Activated CD4-positive, alpha-beta T cell treated with anti-CD3 and anti-CD28 coated beads for 4 hours (primary cell): Measurements from ENCODE around the gene ENSA.
A peak's percentile ranks its signal among the peaks of the same experiment; 100 is the strongest.
"Not testable (repeated sequence)": the region's sequence is repeated elsewhere in the genome, so short reads cannot be mapped to it uniquely, and the experiment has no call there.

Experiments
- DNase-seq, 2 donors: peaks; one replicate each; pipeline ENCODE4 v3.0.0-alpha.2; 2020

The ENSA gene

DNA sequence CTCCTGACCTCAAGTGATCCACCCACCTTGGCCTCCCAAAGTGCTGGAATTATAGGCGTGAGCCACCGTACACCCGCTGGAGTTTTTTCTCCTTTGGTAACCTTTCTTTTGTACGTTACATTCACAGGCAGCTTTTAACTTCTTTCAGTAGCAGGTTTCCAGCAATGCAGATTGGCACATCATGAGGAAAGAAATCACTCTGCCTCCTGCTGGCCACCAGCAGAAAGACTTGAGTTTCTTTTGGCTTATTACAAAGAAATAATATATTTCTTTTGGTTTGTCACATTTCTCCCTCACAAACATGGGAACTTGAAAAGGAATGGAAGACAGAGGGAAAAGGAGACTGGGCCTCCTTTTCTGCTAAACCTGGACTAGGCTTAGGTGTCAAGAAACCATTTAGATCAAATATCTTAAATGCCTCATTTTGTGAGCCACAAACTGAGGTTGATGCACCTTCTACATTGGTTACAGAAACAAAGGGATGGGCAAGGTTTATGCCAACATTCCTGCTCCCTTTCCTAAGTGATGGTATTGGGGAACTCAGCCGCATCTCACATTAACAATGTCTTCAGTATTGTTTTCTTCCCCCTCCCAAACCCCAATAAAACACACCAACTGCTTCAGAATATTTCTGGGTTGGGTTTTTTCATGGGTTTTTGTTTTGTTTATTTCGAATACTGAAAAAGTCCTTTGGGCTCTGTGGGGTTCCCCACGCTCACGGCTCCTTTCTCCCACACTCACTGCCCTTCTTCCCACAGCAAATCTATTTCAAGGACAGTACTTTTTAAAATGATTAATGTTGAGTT, 7.7 kb downstream of the ENSA start:
- peak; percentile 50 to 70 for DNase-seq

DNA sequence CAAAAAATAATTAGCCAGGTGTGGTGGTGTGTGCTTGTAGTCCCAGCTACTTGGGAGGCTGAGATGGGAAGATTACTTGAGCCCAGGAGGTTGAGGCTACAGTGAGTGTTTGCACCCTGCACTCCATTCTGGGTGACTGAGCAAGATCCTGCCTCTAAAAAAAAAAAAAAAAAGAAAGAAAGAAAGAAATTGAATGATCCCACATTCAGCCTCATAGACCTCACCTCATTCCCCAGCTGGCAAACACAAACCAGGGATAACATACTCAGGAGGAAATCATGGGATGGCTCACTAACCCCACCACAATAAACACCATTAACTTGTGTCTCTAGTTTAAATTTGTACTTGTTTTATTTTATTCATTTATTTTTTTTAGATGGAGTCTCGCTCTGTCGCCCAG, 8.5 kb downstream of the ENSA start:
- DNase-seq = no peak

DNA sequence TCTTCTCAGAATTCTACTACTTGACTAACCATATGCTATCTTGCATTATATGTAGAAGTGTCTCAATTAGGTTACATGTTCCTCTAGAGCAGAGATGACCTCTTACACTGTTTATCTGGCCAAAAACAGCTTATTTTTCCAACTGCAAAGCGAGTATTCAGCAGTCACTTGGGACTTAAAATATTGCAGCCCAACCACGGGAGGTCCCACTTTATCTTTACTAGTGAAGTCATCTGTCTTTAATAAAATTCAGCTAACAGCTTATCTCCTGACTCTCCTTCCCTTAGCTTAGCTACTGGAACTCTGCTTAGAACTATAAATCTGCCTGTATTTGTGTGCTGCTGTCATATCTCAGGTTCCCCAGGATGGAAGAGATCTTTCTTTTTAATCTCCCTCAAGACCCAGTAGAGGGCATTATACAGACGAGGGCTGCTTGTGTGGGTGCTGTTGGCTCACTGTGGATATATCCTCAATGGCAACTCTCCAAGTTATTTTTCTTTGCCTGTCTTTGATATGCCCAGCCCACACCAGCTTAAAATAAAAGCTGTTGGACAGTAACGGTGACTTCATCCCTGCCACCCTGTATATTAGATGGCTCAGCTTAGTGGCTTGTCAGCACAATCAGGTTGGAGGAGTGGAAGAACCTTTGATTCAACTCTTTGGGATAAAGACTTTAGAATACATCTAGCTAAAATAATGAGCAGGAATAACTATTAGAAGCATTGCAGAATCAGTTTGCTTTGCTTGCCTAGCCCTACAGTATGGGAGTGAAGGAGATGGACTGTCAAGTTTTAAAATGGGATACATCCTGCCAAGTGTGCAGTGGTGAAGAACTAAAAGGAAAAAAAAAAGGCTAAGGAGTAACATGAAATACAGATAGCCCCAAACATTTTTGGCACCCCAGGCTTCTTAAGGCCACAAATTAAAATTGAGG, 9.6 kb downstream of the ENSA start:
- peak in 1 of 2 donors; percentile 20 for DNase-seq

DNA sequence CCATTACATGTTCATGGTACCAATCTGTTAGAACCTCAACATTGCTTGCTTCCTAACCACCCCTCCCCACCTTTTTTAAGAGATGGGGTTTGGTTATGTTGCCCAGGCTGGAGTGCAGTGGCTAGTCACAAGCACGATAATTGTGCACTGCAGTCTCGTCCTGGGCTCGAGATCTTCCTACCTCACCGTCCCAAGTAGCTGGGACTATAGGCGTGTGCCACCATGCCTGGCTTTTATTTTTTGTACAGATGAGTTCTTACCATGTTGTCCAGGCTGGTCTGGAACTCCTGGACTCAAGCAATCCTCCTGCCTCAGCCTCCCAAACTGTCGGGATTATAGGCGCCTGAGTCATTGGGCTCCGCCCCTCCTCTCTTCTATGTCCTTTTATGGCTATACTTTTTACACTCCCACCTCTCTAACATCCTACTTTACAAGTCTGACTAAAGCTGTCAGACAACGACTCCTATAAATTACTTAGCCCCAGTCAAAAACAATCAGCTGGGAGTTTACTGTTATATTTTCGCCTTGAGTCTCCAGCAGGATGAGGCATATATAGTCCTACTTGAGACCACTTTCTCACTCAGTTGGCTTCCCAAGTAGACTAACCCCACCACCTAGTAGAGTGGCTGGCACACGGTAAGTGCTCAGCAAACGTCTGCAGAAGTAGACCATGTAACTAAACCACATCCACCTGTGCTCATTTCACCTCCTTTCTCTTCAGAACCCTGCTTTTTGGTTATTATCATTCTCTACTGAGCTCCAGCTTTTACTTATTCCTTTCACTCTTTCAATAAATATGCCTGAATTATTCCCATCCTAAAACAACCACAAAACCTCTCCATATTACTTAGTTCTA, 13.8 kb downstream of the ENSA start:
- DNase-seq = no peak

DNA sequence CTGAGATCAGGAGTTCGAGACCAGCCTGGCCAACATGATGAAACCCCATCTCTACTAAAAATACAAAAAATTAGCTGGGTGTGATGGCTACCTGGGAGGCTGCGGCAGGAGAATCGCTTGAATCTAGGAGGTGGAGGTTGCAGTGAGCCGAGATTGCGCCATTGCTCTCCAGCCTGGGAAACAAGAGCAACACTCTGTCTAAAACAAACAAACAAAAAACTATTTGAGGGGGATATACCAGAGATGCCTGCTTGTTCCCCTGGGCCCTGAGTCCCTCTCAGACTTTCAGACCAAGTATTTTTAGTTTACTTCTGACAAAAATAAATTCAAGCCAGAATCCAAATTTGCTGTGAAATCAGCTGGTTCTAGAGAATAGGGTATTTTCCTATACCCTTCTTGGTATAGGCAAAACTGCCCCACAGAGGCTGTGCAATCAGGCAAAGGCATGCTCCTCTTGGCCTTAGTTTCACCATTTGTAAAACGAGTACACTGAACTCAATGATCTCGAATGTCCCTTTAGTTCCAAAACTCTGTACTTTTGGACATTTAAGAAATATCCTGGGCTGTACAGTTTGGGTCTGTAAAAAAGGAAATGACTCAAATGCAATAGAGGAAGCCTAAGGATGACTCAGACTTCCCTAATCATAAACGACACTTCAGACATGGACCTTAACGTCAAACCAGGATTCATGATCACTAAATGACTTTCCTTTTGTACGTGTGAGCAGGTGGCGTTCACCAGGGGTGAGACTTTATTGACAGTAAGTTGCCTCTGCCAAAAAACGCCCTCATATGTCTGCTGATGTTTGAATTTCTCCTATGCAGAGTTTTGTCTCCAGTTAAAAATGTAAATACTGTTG, 16.1 kb downstream of the ENSA start:
- peak; percentile 57 to 60 for DNase-seq

DNA sequence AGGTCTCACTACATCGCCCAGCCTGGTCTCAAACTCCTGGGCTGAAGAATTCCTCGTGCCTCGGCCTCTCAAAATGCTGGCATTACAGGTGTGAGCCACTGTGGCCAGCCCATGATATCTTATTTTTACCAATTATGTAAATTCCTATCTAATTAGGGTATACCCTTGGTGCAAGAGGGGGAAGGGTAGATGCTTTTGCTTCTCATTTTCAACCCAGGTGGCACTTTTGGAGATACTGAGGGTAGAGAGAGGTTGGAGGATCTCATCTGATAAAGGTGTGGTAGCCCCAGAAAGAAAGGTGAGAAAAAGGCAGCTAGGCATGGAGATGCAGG, 17.4 kb downstream of the ENSA start:
- DNase-seq = no peak

DNA sequence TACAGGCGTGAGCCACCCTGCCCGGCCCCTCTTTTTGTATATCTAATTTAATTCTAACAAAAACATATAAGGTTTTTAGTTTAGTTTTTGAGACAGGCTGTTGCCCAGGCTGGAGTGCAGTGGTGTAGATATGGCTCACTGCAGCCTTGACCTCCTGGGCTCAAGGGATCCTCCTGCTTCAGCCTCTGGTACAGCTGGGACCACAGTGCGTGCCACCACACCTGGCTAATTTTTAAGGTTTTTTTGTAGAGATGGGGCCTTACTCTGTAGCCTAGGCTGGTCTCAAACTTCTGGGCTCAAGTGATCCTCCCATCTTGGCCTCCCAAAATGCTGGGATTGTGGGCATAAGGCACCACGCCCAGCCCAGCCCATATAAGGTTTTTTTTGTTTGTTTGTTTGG, 18.8 kb downstream of the ENSA start:
- DNase-seq = no peak

DNA sequence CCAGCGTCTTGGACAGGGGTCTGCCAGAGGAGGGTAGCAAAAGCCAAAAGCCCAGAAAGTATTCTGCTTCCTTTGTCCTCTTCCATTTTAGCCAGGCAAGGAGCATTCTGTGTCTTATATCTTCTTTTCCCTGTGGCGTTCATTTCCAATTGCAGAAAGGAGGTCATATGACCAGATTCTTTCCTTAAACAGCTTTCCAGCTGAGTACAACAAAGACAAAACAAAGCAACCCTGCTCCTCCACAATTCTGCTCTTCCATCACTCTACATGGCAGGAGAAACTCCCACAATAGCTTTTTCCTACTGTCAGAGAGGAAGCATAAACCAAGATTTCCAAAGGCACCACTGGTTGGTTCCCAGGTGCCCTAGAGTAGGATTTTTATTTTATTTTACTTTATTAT, 19.7 kb downstream of the ENSA start:
- DNase-seq = no peak

DNA sequence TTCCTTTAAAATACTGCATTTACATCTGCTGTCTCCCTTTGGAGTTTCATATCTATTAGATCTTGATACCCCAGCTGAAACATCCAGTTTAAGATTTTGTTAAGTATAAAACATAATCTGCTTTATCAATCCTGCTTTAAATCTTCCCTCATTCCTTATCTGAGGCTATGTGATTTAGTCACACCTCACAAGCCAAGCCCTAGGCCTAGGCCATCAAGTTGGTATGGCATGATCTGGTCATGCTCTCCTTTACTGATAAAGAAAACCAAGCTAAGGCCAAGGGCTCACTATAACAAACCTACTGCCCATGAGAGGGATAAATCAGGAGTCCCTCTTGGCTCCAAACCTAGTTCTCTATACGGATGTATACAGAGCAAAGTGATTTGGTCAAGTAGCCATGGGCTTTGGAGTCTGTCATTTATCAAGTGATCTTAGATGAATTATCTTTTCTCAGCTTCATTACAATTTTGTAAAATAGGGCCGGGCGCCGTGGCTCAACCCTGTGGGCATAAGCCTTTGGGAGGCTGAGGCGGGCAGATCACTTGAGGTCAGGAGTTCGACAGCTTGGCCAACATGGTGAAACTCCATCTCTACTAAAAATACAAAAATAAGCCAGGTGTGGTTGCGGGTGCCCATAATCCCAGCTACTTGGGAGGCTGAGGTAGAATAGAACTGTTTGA, 22.8 kb downstream of the ENSA start:
- no peak for DNase-seq

DNA sequence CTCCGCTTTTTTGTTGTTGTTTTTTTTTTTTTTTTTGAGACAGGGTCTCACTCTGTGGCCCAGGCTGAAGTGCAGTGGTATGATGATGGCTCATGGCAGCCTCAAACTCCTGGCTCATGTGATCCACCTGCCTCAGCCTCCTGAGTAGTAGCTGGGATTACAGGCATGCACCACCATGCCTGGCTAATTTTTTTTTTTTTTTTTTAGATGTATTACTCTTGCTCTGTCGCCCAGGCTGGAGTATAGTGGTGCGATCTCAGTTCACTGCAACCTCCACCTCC, 24.0 kb downstream of the ENSA start:
- not testable (repeated sequence) for DNase-seq

DNA sequence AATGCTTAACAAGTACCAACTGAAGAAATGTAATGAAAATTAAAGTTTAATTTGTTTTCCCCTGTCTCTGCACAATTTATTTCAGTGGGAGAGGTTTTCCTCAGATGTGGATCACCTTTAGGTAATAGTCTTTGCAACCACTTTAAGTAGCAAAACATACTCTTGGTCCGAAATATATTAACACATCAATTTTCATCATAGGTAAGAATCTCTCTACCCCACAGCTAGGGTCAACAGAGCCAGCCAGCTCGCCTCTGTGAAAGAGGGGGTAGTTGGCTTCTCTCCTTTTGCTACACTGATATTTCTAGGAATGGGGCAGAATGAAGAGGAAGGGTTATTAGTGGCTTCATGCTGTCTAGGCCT, 25.2 kb downstream of the ENSA start:
- no peak for DNase-seq

DNA sequence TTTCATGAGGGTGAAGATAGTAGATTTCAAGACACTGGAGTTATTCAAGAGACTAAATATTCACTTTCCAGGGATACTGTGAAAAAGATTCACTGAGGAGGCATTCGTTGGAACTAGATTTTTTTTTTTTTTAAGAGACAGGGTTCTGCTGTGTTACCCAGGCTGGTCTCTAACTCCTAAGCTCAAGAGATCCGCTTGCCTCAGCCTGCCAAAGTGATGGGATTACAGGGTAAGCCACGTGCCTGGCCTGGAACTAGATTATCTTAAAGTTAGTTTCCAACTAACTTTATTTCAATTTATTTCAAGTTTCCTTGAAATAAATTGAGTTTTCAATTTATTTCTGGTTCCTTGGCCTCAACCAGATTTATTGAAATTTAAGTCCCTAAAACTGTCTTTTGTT, 25.7 kb downstream of the ENSA start:
- no peak for DNase-seq

DNA sequence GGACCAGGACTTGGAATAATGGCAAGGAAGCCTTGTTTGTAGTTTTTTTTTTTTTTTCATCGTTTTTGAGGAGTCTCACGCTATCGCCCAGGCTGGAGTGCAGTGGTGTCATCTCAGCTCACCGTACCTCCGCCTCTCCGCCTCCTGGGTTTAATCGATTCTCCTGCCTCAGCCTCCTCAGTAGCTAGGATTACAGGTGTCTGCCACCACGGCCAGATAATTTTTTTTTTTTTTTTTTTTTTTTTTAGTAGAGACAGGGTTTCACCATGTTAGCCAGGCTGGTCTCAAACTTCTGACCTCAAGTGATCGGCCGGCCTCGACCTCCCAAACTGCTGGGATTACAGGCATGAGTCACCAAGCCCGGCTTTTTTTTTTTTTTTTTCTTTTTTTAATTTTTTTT, 27.0 kb downstream of the ENSA start:
- not testable (repeated sequence) for DNase-seq

DNA sequence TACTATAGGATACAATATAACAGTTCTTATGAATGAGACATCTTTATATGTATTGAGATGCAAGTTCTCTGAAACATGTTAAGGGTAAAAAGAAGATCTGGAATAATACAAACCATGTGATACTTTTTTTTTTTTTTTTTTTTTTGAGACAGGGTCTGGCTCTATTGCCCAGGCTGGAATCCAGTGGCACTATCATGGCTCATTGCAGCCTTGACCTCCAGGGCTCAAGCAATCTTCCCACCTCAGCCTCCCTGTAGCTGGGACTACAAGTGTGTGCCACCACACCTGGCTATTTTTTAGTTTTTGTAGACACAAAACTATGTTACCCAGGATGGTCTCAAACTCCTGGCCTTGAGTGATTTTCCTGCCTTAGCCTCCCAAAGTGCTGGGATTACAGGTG, 27.9 kb downstream of the ENSA start:
- DNase-seq = no peak

DNA sequence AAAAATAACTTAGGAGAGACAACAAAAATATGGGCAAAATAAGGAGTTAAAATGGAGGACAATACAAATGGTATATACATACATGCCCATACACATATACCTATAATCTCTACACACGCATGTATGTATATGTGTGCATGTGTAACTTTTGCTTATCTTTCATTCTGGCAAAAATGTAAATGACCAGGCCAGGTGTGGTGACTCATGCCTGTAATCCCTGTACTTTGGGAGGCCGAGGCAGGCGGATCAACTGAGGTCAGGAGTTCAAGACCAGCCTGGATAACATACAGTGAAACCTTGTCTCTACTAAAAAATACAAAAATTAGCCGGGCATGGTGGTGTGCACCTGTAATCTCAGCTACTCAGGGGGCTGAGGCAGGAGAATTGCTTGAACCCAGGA, 31.1 kb downstream of the ENSA start:
- not testable (repeated sequence) for DNase-seq

DNA sequence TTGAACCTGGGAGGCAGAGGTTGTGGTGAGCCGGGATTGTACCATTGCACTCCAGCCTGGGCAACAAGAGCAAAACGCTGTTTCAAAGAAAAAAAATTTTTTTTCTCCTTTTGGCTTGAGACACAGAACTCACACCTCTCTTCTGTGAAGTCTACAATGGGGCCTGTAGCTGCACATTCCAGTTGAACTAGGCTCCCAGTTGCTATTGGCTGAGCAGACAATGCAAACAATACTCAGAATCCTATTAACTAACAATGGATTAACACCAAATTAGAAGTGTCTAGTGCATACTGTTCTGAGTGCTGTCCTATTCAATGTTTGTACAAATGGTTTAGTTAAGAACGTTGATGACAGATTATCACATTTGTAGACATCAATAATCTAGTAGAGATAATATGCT, 32.4 kb downstream of the ENSA start:
- DNase-seq = no peak

DNA sequence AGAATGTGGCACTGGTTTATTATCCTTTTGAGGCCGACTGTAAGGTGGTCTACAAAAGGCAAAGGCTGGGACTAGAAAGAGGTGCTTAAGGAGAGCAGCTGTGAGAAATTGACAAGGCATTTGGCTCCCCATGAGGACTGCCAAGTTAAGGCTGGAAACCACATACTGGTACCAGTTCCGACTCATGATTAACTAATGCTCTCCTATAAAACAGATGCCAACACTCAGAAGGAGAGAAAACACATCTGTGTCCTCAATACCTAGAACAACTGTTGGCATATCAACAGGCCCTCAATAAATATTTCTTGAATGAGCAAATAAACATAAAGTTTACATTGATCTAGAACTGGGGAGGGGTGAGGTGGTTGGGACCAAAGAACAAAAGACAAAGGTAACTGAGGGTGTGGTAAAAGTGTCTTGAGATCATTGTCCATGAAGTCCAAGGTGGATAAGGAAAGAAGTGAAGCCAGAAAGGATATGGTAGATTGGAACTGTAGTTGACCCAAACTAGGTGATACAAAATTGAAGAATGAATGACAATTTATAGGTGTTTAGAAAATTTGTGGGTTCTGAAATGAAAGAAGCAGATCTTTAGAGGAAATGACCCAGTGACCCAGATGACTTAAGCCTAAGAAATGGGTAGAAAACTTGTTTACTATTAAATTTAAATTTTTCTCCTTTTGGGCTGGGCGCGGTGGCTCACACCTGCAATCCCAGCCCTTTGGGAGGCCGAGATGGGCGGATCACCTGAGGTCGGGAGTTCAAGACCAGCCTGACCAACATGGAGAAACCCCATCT, 33.1 kb downstream of the ENSA start:
- DNase-seq = no peak

DNA sequence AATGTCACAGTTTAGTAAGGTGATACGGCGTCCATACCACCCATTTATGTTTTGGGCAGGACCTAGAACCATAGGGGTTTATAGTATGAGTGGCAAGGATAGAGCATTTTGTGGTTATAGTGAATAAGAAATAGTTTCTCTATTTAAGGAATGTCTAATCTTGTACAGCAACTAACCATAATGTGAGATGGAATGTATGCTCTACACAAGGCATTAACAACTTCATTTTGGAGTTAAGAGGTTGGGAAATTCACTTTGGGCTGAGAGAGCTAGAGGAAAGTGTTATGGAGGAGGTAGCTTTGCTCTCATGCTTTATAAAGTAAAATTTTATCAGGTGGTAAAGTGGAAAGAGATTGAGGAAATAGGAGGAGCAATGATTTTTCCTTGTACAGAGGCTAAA, 47.0 kb downstream of the ENSA start:
- no peak for DNase-seq

DNA sequence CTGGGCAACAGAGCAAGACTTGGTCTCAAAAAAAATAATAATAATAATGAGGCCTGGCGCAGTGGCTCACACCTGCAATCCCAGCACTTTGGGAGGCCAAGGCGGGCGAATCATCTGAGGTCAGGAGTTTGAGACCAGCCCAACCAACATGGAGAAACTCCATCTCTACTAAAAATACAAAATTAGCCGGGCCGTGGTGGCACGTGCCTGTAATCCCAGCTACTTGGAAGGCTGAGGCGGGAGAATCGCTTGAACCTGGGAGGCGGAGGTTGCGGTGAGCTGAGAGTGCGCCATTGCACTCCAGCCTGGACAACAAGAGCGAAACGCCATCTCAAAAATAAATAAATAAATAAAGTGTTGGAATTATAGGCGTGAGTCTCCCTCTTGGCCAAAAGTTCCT, 47.5 kb downstream of the ENSA start:
- not testable (repeated sequence) for DNase-seq

DNA sequence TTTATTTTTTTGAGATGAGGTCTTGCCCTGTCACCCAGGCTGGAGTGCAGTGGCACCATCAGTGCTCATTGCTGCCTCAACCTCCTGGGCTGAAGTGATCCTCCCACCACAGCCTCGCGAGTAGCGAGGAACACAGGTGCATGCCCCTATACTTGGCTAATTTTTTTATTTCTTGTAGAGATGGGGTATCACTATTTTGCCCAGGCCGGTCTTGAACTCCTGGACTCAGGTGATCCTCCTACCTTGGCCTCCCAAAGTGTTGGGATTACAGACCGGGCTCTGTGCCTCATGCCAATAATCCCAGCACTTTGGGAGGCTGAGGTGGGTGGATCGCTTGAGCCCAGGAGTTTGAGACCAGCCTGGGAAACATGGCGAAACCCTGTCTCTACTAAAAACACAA, 48.0 kb downstream of the ENSA start:
- not testable (repeated sequence) for DNase-seq

DNA sequence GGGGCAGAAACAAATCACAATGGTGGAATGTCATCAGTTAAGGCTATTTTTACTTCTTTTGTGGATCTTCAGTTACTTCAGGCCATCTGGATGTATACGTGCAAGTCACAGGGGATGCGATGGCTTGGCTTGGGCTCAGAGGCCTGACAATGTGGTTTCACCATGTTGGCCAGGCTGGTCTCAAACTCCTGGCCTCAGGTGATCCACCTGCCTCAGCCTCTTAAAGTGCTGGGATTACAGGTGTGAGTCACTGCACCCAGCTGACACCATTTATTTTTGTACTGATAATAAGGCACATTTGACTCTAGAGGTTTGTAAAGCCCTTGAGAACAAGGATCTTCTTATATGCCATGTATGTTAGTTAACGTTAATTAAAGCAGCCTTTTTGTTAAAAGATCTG, 48.4 kb downstream of the ENSA start:
- not testable (repeated sequence) for DNase-seq
